HG03565 (cell line): Measurements from ENCODE around the gene RPS15.

ENCODE experiments used
- ATAC-seq: cut with Tn5 transposase; IDR thresholded peaks from one replicate; pipeline ENCODE4 v1.9.1; 2021; ENCODE audit warnings: mild to moderate bottlenecking, moderate library complexity; ENCODE audit not compliant: unreplicated experiment

Gene RPS15

GRCh38 chr19:1481893-1482360 lies 43.7 kb downstream of the RPS15 start:
- no peak for ATAC-seq

GRCh38 chr19:1482361-1483130 lies 44.4 kb downstream of the RPS15 start:
- no peak for ATAC-seq

- no peak for ATAC-seq
Observed at GRCh38 chr19:1483131-1483978, 45.2 kb downstream of the RPS15 start.

- no peak for ATAC-seq
Observed at GRCh38 chr19:1483979-1484428, 45.8 kb downstream of the RPS15 start.

GRCh38 chr19:1486720-1487575 lies 48.8 kb downstream of the RPS15 start:
- no peak for ATAC-seq

- ATAC-seq = no peak
Observed at GRCh38 chr19:1487576-1488281, 49.5 kb downstream of the RPS15 start.

- no peak for ATAC-seq
Observed at GRCh38 chr19:1488282-1488601, 50.0 kb downstream of the RPS15 start.

GRCh38 chr19:1489463-1490310 lies 51.5 kb downstream of the RPS15 start:
- ATAC-seq = no peak
